ENCODE measurements around the gene PLBD1.

The PLBD1 gene

GRCh38 chr12:14482361-14482760 is 85.3 kb downstream of the PLBD1 start:
- H3K27me3 ChIP-seq (ENCODE audit: insufficient read depth, low read length, poor library complexity): no peaks in the 10 kb centered on the region
- no CpG with 5 or more reads among the region's 1 CpG for WGBS (ENCODE audit: extremely low coverage, insufficient coverage, low lambda C conversion rate)
- H3K79me2 ChIP-seq (ENCODE audit: control insufficient read depth, insufficient read depth, low read length): no peaks in the 10 kb centered on the region
- peak; percentile 74 for DNase-seq
- no peak overlapping the region for H3K56ac ChIP-seq (ENCODE audit: low read length)
- H3K18ac ChIP-seq (ENCODE audit: low read length): no peak overlapping the region
- no peak overlapping the region for H3K4me3 ChIP-seq (ENCODE audit: low read length)
- no peak overlapping the region for H2BK15ac ChIP-seq (replicated peaks; ENCODE audit: low read depth)
- H3K4me1 ChIP-seq (ENCODE audit: control insufficient read depth, low read depth, low read length): no peaks in the 10 kb centered on the region
- no peak overlapping the region for H4K8ac ChIP-seq (ENCODE audit: low read depth, low read length)
- no peak overlapping the region for H2BK5ac ChIP-seq (ENCODE audit: low read length)
- no peak overlapping the region for H4K5ac ChIP-seq (ENCODE audit: low read length)
- peaks cover 5% of the 10 kb centered on the region for H3K36me3 ChIP-seq (ENCODE audit: control insufficient read depth, insufficient read depth, low read length)
- no peaks in the 10 kb centered on the region for H3K79me1 ChIP-seq (ENCODE audit: low read length)
- no peak overlapping the region for H2AK5ac ChIP-seq (ENCODE audit: low read length)
- no peak overlapping the region for H3K4ac ChIP-seq (ENCODE audit: low read depth, low read length)
- no peak overlapping the region for H2BK120ac ChIP-seq (ENCODE audit: low read depth, low read length)
- no peak overlapping the region for H3K27ac ChIP-seq (ENCODE audit: low read depth, low read length)
- H3K9ac ChIP-seq (ENCODE audit: low read length): no peak overlapping the region
- no peak overlapping the region for H3K4me2 ChIP-seq (ENCODE audit: low read length)
- no peak overlapping the region for H3K23ac ChIP-seq (ENCODE audit: low read length)

- Histone ChIP-seq H3K79me2 (ENCODE audit: control insufficient read depth, insufficient read depth, low read length) (no peaks in the 10 kb centered on the region), H2BK15ac (replicated peaks; ENCODE audit: low read depth) (no peak overlapping the region), H3K79me1 (ENCODE audit: low read length) (no peaks in the 10 kb centered on the region), H2AK5ac (ENCODE audit: low read length) (no peak overlapping the region), H4K8ac (ENCODE audit: low read depth, low read length) (no peak overlapping the region), H2BK120ac (ENCODE audit: low read depth, low read length) (no peak overlapping the region), H4K5ac (ENCODE audit: low read length) (no peak overlapping the region), H3K27ac (ENCODE audit: low read depth, low read length) (no peak overlapping the region), H3K4ac (ENCODE audit: low read depth, low read length) (no peak overlapping the region), H3K4me1 (ENCODE audit: control insufficient read depth, low read depth, low read length) (no peaks in the 10 kb centered on the region), H3K4me3 (ENCODE audit: low read length) (no peak overlapping the region), H3K23ac (ENCODE audit: low read length) (no peak overlapping the region), H2BK5ac (ENCODE audit: low read length) (no peak overlapping the region), H3K36me3 (ENCODE audit: control insufficient read depth, insufficient read depth, low read length) (peaks cover 5% of the 10 kb centered on the region), H3K27me3 (ENCODE audit: insufficient read depth, low read length, poor library complexity) (no peaks in the 10 kb centered on the region), H3K56ac (ENCODE audit: low read length) (no peak overlapping the region), H3K4me2 (ENCODE audit: low read length) (no peak overlapping the region), H3K18ac (ENCODE audit: low read length) (no peak overlapping the region), H3K9ac (ENCODE audit: low read length) (no peak overlapping the region)
- DNase-seq: no peak
Measured at GRCh38 chr12:14481201-14481600, 86.5 kb downstream of the PLBD1 start.

- no peak overlapping the region for H4K5ac ChIP-seq (ENCODE audit: low read length)
- WGBS (ENCODE audit: extremely low coverage, insufficient coverage, low lambda C conversion rate): no CpG with 5 or more reads among the region's 1 CpG
- H2BK120ac ChIP-seq (ENCODE audit: low read depth, low read length): no peak overlapping the region
- no peak overlapping the region for H3K4me3 ChIP-seq (ENCODE audit: low read length)
- H2AK5ac ChIP-seq (ENCODE audit: low read length): no peak overlapping the region
- no peak overlapping the region for H3K56ac ChIP-seq (ENCODE audit: low read length)
- no peak overlapping the region for H3K4me2 ChIP-seq (ENCODE audit: low read length)
- H3K79me2 ChIP-seq (ENCODE audit: control insufficient read depth, insufficient read depth, low read length): no peaks in the 10 kb centered on the region
- H3K79me1 ChIP-seq (ENCODE audit: low read length): no peaks in the 10 kb centered on the region
- H3K36me3 ChIP-seq (ENCODE audit: control insufficient read depth, insufficient read depth, low read length): peaks cover 2% of the 10 kb centered on the region
- H3K4ac ChIP-seq (ENCODE audit: low read depth, low read length): no peak overlapping the region
- no peaks in the 10 kb centered on the region for H3K4me1 ChIP-seq (ENCODE audit: control insufficient read depth, low read depth, low read length)
- H2BK5ac ChIP-seq (ENCODE audit: low read length): no peak overlapping the region
- no peak overlapping the region for H3K27ac ChIP-seq (ENCODE audit: low read depth, low read length)
- H3K23ac ChIP-seq (ENCODE audit: low read length): no peak overlapping the region
- H2BK15ac ChIP-seq (replicated peaks; ENCODE audit: low read depth): no peak overlapping the region
- H3K27me3 ChIP-seq (ENCODE audit: insufficient read depth, low read length, poor library complexity): no peaks in the 10 kb centered on the region
- H4K8ac ChIP-seq (ENCODE audit: low read depth, low read length): no peak overlapping the region
- no peak overlapping the region for H3K18ac ChIP-seq (ENCODE audit: low read length)
- no peak overlapping the region for H3K9ac ChIP-seq (ENCODE audit: low read length)
- no peak for DNase-seq
Measured at GRCh38 chr12:14479004-14479403, 88.7 kb downstream of the PLBD1 start.

GRCh38 chr12:14473707-14474287 is 93.9 kb downstream of the PLBD1 start:
- Histone ChIP-seq H2BK120ac (ENCODE audit: low read depth, low read length) (no peak overlapping the region), H2AK5ac (ENCODE audit: low read length) (no peak overlapping the region), H3K36me3 (ENCODE audit: control insufficient read depth, insufficient read depth, low read length) (no peaks in the 10 kb centered on the region), H3K4me3 (ENCODE audit: low read length) (no peak overlapping the region), H3K9ac (ENCODE audit: low read length) (no peak overlapping the region), H3K79me2 (ENCODE audit: control insufficient read depth, insufficient read depth, low read length) (no peaks in the 10 kb centered on the region), H3K23ac (ENCODE audit: low read length) (no peak overlapping the region), H3K56ac (ENCODE audit: low read length) (no peak overlapping the region), H2BK5ac (ENCODE audit: low read length) (no peak overlapping the region), H3K27ac (ENCODE audit: low read depth, low read length) (no peak overlapping the region), H2BK15ac (replicated peaks; ENCODE audit: low read depth) (no peak overlapping the region), H4K5ac (ENCODE audit: low read length) (no peak overlapping the region), H3K4me2 (ENCODE audit: low read length) (no peak overlapping the region), H4K8ac (ENCODE audit: low read depth, low read length) (no peak overlapping the region), H3K27me3 (ENCODE audit: insufficient read depth, low read length, poor library complexity) (no peaks in the 10 kb centered on the region), H3K79me1 (ENCODE audit: low read length) (no peaks in the 10 kb centered on the region), H3K4me1 (ENCODE audit: control insufficient read depth, low read depth, low read length) (no peaks in the 10 kb centered on the region), H3K4ac (ENCODE audit: low read depth, low read length) (no peak overlapping the region), H3K18ac (ENCODE audit: low read length) (no peak overlapping the region)
- no CpG with 5 or more reads among the region's 4 CpGs for WGBS (ENCODE audit: extremely low coverage, insufficient coverage, low lambda C conversion rate)
- DNase-seq: peak; percentile 27

GRCh38 chr12:14471497-14471896 is 96.2 kb downstream of the PLBD1 start:
- Histone ChIP-seq H3K4ac (ENCODE audit: low read depth, low read length) (no peak overlapping the region), H3K23ac (ENCODE audit: low read length) (no peak overlapping the region), H4K5ac (ENCODE audit: low read length) (no peak overlapping the region), H3K27me3 (ENCODE audit: insufficient read depth, low read length, poor library complexity) (no peaks in the 10 kb centered on the region), H3K9ac (ENCODE audit: low read length) (no peak overlapping the region), H3K36me3 (ENCODE audit: control insufficient read depth, insufficient read depth, low read length) (no peaks in the 10 kb centered on the region), H2BK5ac (ENCODE audit: low read length) (no peak overlapping the region), H3K79me1 (ENCODE audit: low read length) (no peaks in the 10 kb centered on the region), H3K18ac (ENCODE audit: low read length) (no peak overlapping the region), H2AK5ac (ENCODE audit: low read length) (no peak overlapping the region), H2BK15ac (replicated peaks; ENCODE audit: low read depth) (no peak overlapping the region), H3K27ac (ENCODE audit: low read depth, low read length) (no peak overlapping the region), H3K79me2 (ENCODE audit: control insufficient read depth, insufficient read depth, low read length) (no peaks in the 10 kb centered on the region), H2BK120ac (ENCODE audit: low read depth, low read length) (no peak overlapping the region), H3K4me1 (ENCODE audit: control insufficient read depth, low read depth, low read length) (no peaks in the 10 kb centered on the region), H4K8ac (ENCODE audit: low read depth, low read length) (no peak overlapping the region), H3K56ac (ENCODE audit: low read length) (no peak overlapping the region), H3K4me2 (ENCODE audit: low read length) (no peak overlapping the region), H3K4me3 (ENCODE audit: low read length) (no peak overlapping the region)
- DNase-seq: no peak
- no CpG with 5 or more reads among the region's 1 CpG for WGBS (ENCODE audit: extremely low coverage, insufficient coverage, low lambda C conversion rate)

- peaks cover 4% of the 10 kb centered on the region for H3K36me3 ChIP-seq (ENCODE audit: control insufficient read depth, insufficient read depth, low read length)
- no peaks in the 10 kb centered on the region for H3K27me3 ChIP-seq (ENCODE audit: insufficient read depth, low read length, poor library complexity)
- H3K27ac ChIP-seq (ENCODE audit: low read depth, low read length): no peak overlapping the region
- H3K23ac ChIP-seq (ENCODE audit: low read length): no peak overlapping the region
- peaks cover 2% of the 10 kb centered on the region for H3K79me2 ChIP-seq (ENCODE audit: control insufficient read depth, insufficient read depth, low read length)
- H3K9ac ChIP-seq (ENCODE audit: low read length): no peak overlapping the region
- peaks cover 4% of the 10 kb centered on the region for H3K79me1 ChIP-seq (ENCODE audit: low read length)
- no peak for DNase-seq
- H4K5ac ChIP-seq (ENCODE audit: low read length): no peak overlapping the region
- no peaks in the 10 kb centered on the region for H3K4me1 ChIP-seq (ENCODE audit: control insufficient read depth, low read depth, low read length)
- H3K56ac ChIP-seq (ENCODE audit: low read length): no peak overlapping the region
- H2BK120ac ChIP-seq (ENCODE audit: low read depth, low read length): no peak overlapping the region
- H3K4me3 ChIP-seq (ENCODE audit: low read length): no peak overlapping the region
- no CpG with 5 or more reads among the region's 5 CpGs for WGBS (ENCODE audit: extremely low coverage, insufficient coverage, low lambda C conversion rate)
- no peak overlapping the region for H2BK15ac ChIP-seq (replicated peaks; ENCODE audit: low read depth)
- no peak overlapping the region for H4K8ac ChIP-seq (ENCODE audit: low read depth, low read length)
- H3K4ac ChIP-seq (ENCODE audit: low read depth, low read length): no peak overlapping the region
- H3K4me2 ChIP-seq (ENCODE audit: low read length): no peak overlapping the region
- H3K18ac ChIP-seq (ENCODE audit: low read length): no peak overlapping the region
- no peak overlapping the region for H2BK5ac ChIP-seq (ENCODE audit: low read length)
- H2AK5ac ChIP-seq (ENCODE audit: low read length): no peak overlapping the region
Measured at GRCh38 chr12:14460212-14460841, 107.4 kb downstream of the PLBD1 start.
